Natural killer cell (primary cell): Measurements from ENCODE around the gene LIN37. TPM values are rescaled to one million over a fixed set of nuclear protein-coding genes. Genes with fewer than 3 reads are reported as not detected.

Experiments used
- ATAC-seq, 3 donors: fragments of 150-1000 bp in 2 of 3; fragments of 200-7000 bp in 1 of 3; cut with Tn5 transposase; 1 replicate in 1 of 3; 2 replicates in 2 of 3; pipeline ENCODE4 v1.10.0; 2021; ENCODE audit warnings: mild to moderate bottlenecking in 2 of 3, moderate library complexity in 2 of 3
- DNase-seq, 2 donors: peaks; one replicate each; pipeline versions ENCODE4 v3.0.0 to v3.0.0-alpha.2; 2013 to 2021; ENCODE audit warnings: mixed read lengths in 1 of 2
- H3K27ac ChIP-seq: one replicate; pipeline ENCODE4 v1.5.1; 2013; ENCODE audit warnings: mild to moderate bottlenecking, low read length
- H3K27me3 ChIP-seq: one replicate; pipeline ENCODE4 v1.6.1; 2013; ENCODE audit warnings: low read length; ENCODE audit not compliant: control insufficient read depth, insufficient read depth
- H3K36me3 ChIP-seq: one replicate; pipeline ENCODE4 v1.6.1; 2013; ENCODE audit warnings: low read length; ENCODE audit not compliant: control insufficient read depth, insufficient read depth
- H3K4me1 ChIP-seq: one replicate; pipeline ENCODE4 v1.6.1; 2013; ENCODE audit warnings: low read length; ENCODE audit not compliant: control insufficient read depth, insufficient read depth
- H3K4me3 ChIP-seq: one replicate; pipeline ENCODE4 v1.5.1; 2013; ENCODE audit warnings: low read length
- H3K9me3 ChIP-seq: one replicate; pipeline ENCODE4 v1.6.1; 2013; ENCODE audit warnings: low read length; ENCODE audit not compliant: control insufficient read depth, insufficient read depth
- H3K27ac Mint-ChIP-seq, 2 donors: one replicate each; pipeline ENCODE4 v1.8.0; 2022; ENCODE audit warnings: mild to moderate bottlenecking in 2 of 2, mixed read lengths in 2 of 2, moderate library complexity in 1 of 2
- H3K27me3 Mint-ChIP-seq, 2 donors: one replicate each; pipeline ENCODE4 v1.8.0; 2022; ENCODE audit warnings: low read depth in 2 of 2, mixed read lengths in 2 of 2
- H3K36me3 Mint-ChIP-seq: one replicate; pipeline ENCODE4 v1.8.0; 2022; ENCODE audit warnings: mixed read lengths
- H3K4me1 Mint-ChIP-seq, 2 donors: one replicate each; pipeline ENCODE4 v1.8.0; 2022; ENCODE audit warnings: mixed read lengths in 2 of 2
- H3K4me3 Mint-ChIP-seq: one replicate; pipeline ENCODE4 v1.8.0; 2022; ENCODE audit warnings: mild to moderate bottlenecking, moderate library complexity, mixed read lengths
- H3K9me3 Mint-ChIP-seq, 2 donors: one replicate each; pipeline ENCODE4 v1.8.0; 2022; ENCODE audit warnings: mixed read lengths in 2 of 2
- CTCF ChIP-seq: fragments of 200-600 bp; IDR thresholded peaks from one replicate; pipeline ENCODE4 v1.8.0; 2022; ENCODE audit warnings: antibody characterized with exemption
- WGBS: methylation state at CpG from one replicate; pipeline ENCODE4 v1.1.7; 2013; ENCODE audit warnings: missing lambda C conversion rate; ENCODE audit not compliant: insufficient coverage; 5-methylcytosine and 5-hydroxymethylcytosine counted together
- intact Hi-C: fragments of 100-400 bp; cut with micrococcal nuclease; formaldehyde crosslinking; loops from one replicate; pipeline ENCODE4 v1.14.2; 2022
- total RNA-seq, 4 donors: library from RNA; stranded (reverse); fragments of 120-200 nt in 1 of 4; gene quantifications; one replicate each; pipeline versions ENCODE4 v1.2.3 to v1.2.4, GENCODE V29; 2013 to 2022

The LIN37 gene
- total RNA-seq, 3 donors from 2014 or later (not counting 1 experiment from before 2014, with no cell fraction given) = 16.7 to 22.1 (median 18.2) TPM

DNA sequence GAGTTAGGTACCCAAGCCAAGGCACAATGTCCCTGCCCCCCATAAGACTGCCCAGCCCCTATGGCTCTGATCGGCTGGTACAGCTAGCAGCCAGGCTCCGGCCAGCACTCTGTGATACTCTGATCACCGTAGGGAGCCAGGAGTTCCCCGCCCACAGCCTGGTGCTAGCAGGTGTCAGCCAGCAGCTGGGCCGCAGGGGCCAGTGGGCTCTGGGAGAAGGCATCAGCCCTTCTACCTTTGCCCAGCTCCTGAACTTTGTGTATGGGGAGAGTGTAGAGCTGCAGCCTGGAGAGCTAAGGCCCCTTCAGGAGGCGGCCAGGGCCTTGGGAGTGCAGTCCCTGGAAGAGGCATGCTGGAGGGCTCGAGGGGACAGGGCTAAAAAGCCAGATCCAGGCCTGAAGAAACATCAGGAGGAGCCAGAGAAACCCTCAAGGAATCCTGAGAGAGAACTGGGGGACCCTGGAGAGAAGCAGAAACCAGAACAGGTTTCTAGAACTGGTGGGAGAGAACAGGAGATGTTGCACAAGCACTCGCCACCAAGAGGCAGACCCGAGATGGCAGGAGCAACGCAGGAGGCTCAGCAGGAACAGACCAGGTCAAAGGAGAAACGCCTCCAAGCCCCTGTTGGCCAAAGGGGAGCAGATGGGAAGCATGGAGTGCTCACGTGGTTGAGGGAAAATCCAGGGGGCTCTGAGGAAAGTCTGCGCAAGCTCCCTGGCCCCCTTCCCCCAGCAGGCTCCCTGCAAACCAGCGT is 33.6 kb upstream of the LIN37 start:
- H3K4me3 ChIP-seq = no peak overlapping the region
- DNase-seq = peak in 1 of 2 donors; percentile 41
- WGBS = 76% methylated on average over 14 of the region's 14 CpGs
- H3K27ac Mint-ChIP-seq = no peak overlapping the region
- no peaks in the 10 kb centered on the region for H3K36me3 Mint-ChIP-seq
- H3K27me3 Mint-ChIP-seq = no peaks in the 10 kb centered on the region
- peaks cover 10 to 41% of the 10 kb centered on the region in 2 donors for H3K4me1 Mint-ChIP-seq
- H3K4me3 Mint-ChIP-seq = peak overlapping the region; percentile 59
- H3K36me3 ChIP-seq = no peaks in the 10 kb centered on the region
- H3K4me1 ChIP-seq = peaks cover 53% of the 10 kb centered on the region
- peak overlapping the region; percentile 35 for H3K27ac ChIP-seq
- intact Hi-C loops = no loop called here
- no peaks in the 10 kb centered on the region for H3K9me3 Mint-ChIP-seq
- H3K9me3 ChIP-seq = no peaks in the 10 kb centered on the region
- TF ChIP-seq CTCF = no peak
- H3K27me3 ChIP-seq = no peaks in the 10 kb centered on the region
- no peak for ATAC-seq

DNA sequence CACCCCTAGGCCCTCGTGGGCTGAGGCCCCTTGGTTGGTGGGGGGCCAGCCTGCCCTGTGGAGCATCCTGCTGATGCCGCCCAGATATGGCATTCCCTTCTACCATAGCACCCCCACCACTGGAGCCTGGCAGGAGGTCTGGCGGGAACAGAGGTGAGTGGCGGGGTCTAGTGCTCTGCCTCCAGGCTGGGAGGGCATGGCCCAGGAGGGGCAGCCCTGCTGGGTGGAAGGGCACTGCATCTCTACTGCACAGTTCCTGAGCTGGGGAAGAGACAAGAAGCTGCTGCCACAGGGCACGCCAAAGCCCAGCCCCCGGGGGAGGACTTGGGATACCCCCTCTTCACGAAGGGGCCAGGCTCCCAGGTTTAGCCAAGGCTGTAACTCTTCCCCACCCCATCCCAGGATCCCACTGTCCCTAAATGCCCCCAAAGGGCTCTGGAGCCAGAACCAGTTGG is 33.0 kb upstream of the LIN37 start:
- peaks cover 53% of the 10 kb centered on the region for H3K4me1 ChIP-seq
- Mint-ChIP-seq H3K27me3 (no peaks in the 10 kb centered on the region), H3K36me3 (no peaks in the 10 kb centered on the region), H3K27ac (no peak overlapping the region), H3K4me1 (peaks cover 15 to 45% of the 10 kb centered on the region in 2 donors), H3K9me3 (no peaks in the 10 kb centered on the region), H3K4me3 (no peak overlapping the region)
- peaks cover 4% of the 10 kb centered on the region for H3K36me3 ChIP-seq
- no peaks in the 10 kb centered on the region for H3K9me3 ChIP-seq
- WGBS = 89% methylated on average over 7 of the region's 7 CpGs
- H3K27ac ChIP-seq = peak overlapping the region; percentile 79
- TF ChIP-seq CTCF = no peak
- no peak overlapping the region for H3K4me3 ChIP-seq
- intact Hi-C loops = no loop called here
- DNase-seq (no peak), ATAC-seq (no peak)
- H3K27me3 ChIP-seq = no peaks in the 10 kb centered on the region

DNA sequence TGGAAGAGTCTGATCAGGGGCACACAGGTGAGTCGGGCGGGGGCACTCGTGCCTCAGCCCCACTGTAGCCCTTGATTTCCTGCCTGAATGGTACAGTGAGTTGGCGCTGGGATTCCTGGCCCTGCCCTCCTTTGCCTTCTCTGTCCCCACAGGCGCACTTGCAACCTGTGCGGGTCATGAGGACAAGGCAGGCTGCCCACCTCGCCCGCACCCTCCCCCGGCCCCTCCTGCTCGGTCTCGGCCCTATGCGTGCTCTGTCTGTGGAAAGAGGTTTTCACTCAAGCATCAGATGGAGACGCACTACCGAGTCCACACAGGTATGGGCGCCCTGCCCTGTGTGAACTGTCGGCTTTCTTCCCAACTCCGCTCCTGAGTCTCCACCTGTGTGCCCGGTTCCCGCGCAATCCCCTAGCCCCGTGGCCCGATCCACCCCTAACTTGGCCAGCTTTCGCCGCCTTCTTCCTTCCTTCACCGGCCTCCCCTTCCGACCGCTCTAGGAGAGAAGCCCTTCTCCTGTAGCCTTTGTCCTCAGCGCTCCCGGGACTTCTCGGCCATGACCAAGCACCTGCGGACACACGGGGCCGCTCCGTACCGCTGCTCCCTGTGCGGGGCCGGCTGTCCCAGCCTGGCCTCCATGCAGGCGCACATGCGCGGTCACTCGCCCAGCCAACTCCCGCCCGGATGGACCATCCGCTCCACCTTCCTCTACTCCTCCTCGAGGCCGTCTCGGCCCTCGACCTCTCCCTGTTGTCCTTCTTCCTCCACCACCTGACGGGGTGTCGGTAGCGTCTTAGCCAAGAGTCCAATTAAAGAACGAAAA is 32.2 kb upstream of the LIN37 start:
- intact Hi-C loops = loop anchor here (1.0 to 2.0 kb wide), 4 partner anchors 14 to 205 kb away; partner anchors contain the start of gene RBM42
- H3K9me3 Mint-ChIP-seq = no peaks in the 10 kb centered on the region
- H3K9me3 ChIP-seq = no peaks in the 10 kb centered on the region
- no peaks in the 10 kb centered on the region for H3K27me3 ChIP-seq
- H3K27ac Mint-ChIP-seq = peak overlapping the region; percentile 94 to 98
- peak overlapping the region; percentile 86 for H3K4me3 ChIP-seq
- H3K4me1 Mint-ChIP-seq = peaks cover 16 to 51% of the 10 kb centered on the region in 2 donors
- 2% methylated on average over 52 of the region's 52 CpGs for WGBS
- H3K36me3 ChIP-seq = peaks cover 7% of the 10 kb centered on the region
- H3K27ac ChIP-seq = peak overlapping the region; percentile 79
- H3K36me3 Mint-ChIP-seq = no peaks in the 10 kb centered on the region
- no peak for ATAC-seq
- no peaks in the 10 kb centered on the region for H3K27me3 Mint-ChIP-seq
- peak overlapping the region; percentile 99 for H3K4me3 Mint-ChIP-seq
- H3K4me1 ChIP-seq = peaks cover 53% of the 10 kb centered on the region
- TF ChIP-seq CTCF = no peak
- peak in 1 of 2 donors; percentile 55 for DNase-seq
